Measurements from ENCODE around the gene FBXL16. TPM values are rescaled to one million over a fixed set of nuclear protein-coding genes. Genes with fewer than 3 reads are reported as not detected.

The FBXL16 gene
- total and polyA plus RNA-seq, 2 of the 13 experiments (the other 11 are each of a cell fraction or from before 2014, with no cell fraction given), result 0.22 to 2.0 TPM

DNA sequence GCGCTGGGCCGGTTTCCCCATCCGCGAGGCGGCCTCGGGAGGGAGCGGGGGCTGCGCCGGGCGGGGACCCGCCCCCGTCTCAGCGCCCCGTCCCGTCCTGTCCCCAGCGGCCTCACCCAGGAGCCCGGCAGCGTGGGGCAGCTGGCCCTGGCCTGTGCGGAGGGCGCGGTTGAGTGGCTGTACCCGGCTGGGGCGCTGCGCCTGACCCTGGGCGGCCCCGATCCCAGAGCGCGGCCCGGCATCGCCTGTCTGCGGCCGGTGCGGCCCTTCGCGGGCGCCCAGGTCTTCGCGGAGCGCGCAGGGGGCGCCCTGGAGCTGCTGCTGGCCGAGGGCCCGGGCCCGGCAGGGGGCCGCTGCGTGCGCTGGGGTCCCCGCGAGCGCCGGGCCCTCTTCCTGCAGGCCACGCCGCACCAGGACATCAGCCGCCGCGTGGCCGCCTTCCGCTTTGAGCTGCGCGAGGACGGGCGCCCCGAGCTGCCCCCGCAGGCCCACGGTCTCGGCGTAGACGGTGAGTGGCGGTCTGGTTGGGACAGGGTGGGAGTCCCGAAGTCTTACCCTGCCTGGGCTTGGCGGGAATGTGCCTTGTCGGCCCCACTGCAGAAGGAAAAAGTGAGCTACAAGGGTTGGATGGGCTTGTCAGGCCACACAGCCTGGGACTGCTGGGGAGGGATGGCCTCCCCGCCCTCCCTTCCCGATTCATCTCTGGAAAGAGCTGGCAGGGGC lies 10.0 kb upstream of the FBXL16 start (continued):
- TF ChIP-seq FOXP4 (CRISPR knock-in tag; IDR thresholded peaks at IDR 0.05), result no peak
- TF ChIP-seq PHF21A (CRISPR knock-in tag; IDR thresholded peaks at IDR 0.05), result peak; percentile 25; the same call in 1 of the 2 replicates
- 0 out of 2 replicates have a peak, but pooled peaks have one; percentile 51 for TF ChIP-seq ZFYVE20 (CRISPR knock-in tag; IDR thresholded peaks at IDR 0.05; ENCODE audit: borderline replicate concordance, low read depth)
- no peak for TF ChIP-seq ZBTB10 (CRISPR knock-in tag; IDR thresholded peaks at IDR 0.05; ENCODE audit: borderline replicate concordance)
- TF ChIP-seq, protein P1, sequence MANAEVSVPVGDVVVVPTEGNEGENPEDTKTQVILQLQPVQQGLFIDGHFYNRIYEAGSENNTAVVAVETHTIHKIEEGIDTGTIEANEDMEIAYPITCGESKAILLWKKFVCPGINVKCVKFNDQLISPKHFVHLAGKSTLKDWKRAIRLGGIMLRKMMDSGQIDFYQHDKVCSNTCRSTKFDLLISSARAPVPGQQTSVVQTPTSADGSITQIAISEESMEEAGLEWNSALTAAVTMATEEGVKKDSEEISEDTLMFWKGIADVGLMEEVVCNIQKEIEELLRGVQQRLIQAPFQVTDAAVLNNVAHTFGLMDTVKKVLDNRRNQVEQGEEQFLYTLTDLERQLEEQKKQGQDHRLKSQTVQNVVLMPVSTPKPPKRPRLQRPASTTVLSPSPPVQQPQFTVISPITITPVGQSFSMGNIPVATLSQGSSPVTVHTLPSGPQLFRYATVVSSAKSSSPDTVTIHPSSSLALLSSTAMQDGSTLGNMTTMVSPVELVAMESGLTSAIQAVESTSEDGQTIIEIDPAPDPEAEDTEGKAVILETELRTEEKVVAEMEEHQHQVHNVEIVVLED (CRISPR knock-in tag; IDR thresholded peaks at IDR 0.05; ENCODE audit: borderline replicate concordance), result no peak
- TF ChIP-seq HDAC6 (IDR thresholded peaks at IDR 0.05; ENCODE audit: low read depth, low read length), result no peak
- no peak for TF ChIP-seq EHMT2 (IDR thresholded peaks at IDR 0.05; ENCODE audit: borderline replicate concordance, low read depth, low read length)
- TF ChIP-seq ZNF124 (CRISPR knock-in tag; IDR thresholded peaks at IDR 0.05), result no peak
- no peak for TF ChIP-seq ZNF468 (CRISPR knock-in tag; IDR thresholded peaks at IDR 0.05)
- TF ChIP-seq CBX5 (CRISPR knock-in tag; IDR thresholded peaks at IDR 0.05; ENCODE audit: borderline replicate concordance), result no peak
- 0 out of 2 replicates have a peak, but pooled peaks have one; percentile 7 for TF ChIP-seq SALL2 (CRISPR knock-in tag; IDR thresholded peaks at IDR 0.05)
- TF ChIP-seq ZBTB33 (CRISPR knock-in tag; IDR thresholded peaks at IDR 0.05), result no peak
- 0 out of 2 replicates have a peak, but pooled peaks have one; percentile 19 for TF ChIP-seq ZSCAN20 (CRISPR knock-in tag; IDR thresholded peaks at IDR 0.05; ENCODE audit: borderline replicate concordance)
- TF ChIP-seq, protein P2, sequence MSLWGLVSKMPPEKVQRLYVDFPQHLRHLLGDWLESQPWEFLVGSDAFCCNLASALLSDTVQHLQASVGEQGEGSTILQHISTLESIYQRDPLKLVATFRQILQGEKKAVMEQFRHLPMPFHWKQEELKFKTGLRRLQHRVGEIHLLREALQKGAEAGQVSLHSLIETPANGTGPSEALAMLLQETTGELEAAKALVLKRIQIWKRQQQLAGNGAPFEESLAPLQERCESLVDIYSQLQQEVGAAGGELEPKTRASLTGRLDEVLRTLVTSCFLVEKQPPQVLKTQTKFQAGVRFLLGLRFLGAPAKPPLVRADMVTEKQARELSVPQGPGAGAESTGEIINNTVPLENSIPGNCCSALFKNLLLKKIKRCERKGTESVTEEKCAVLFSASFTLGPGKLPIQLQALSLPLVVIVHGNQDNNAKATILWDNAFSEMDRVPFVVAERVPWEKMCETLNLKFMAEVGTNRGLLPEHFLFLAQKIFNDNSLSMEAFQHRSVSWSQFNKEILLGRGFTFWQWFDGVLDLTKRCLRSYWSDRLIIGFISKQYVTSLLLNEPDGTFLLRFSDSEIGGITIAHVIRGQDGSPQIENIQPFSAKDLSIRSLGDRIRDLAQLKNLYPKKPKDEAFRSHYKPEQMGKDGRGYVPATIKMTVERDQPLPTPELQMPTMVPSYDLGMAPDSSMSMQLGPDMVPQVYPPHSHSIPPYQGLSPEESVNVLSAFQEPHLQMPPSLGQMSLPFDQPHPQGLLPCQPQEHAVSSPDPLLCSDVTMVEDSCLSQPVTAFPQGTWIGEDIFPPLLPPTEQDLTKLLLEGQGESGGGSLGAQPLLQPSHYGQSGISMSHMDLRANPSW (CRISPR knock-in tag; IDR thresholded peaks at IDR 0.05; ENCODE audit: borderline replicate concordance), result no peak
- no peak for TF ChIP-seq ZNF839 (CRISPR knock-in tag; IDR thresholded peaks at IDR 0.05; ENCODE audit: borderline replicate concordance)
- TF ChIP-seq POLR2A (IDR thresholded peaks at IDR 0.05; ENCODE audit: insufficient read depth in 1 of 2, low read depth in 2 of 2, low read length in 2 of 2), result no peak
